HCT116 (cell line): ENCODE results near the gene HOXA13. TPM values are rescaled to one million over a fixed set of nuclear protein-coding genes. Genes with fewer than 3 reads are reported as not detected.

Source experiments
- ATAC-seq: fragments of 200-7000 bp; cut with Tn5 transposase; 2 replicates; pipeline ENCODE4 v1.9.1; 2020; ENCODE audit warnings: mild to moderate bottlenecking, moderate library complexity
- BruUV-seq: library from RNA; stranded (reverse); fragments of 400-500 nt; replicated peaks from 2 replicates; lab custom pipeline; 2021; lab: Mats Ljungman, UMichigan
- CTCF ChIA-PET: fragments of 300-600 bp; sonication (Branson Sonifier 250); formaldehyde crosslinking; loops from one replicate; lab custom pipeline; 2021; ENCODE audit warnings: antibody characterized with exemption; lab: Charles Lee
- POLR2A ChIA-PET: fragments of 300-600, 350-600 bp; sonication (Branson Sonifier 250); formaldehyde crosslinking; loops from one replicate; lab custom pipeline; 2021; ENCODE audit warnings: antibody characterized with exemption; lab: Charles Lee
- RAD21 ChIA-PET, 2 experiments: fragments of 300-600 bp; sonication (Branson Sonifier 250); formaldehyde crosslinking; loops; one replicate each; lab custom pipeline; 2023; ENCODE audit warnings: low total read pairs in 2 of 2; ENCODE audit not compliant: uncharacterized antibody in 2 of 2, unreplicated experiment in 2 of 2, low non-redundant PET in 1 of 2; lab: Charles Lee
- DNase-seq: peaks from one replicate; pipeline ENCODE4 v3.0.0-alpha.2; 2010; ENCODE audit warnings: low read depth, low spot score
- H2AFZ ChIP-seq: fragments of 200-600 bp; shearing (Covaris generic), sonication (generic); 2 replicates; pipeline ENCODE4 v1.6.1; 2017; ENCODE audit warnings: low read depth, mixed run types, mixed read lengths, antibody characterized with exemption, low read length; ENCODE audit not compliant: poor library complexity, severe bottlenecking
- H3K27ac ChIP-seq: 2 replicates; pipeline ENCODE4 v1.5.1; 2012; ENCODE audit warnings: low read depth, low read length
- H3K27me3 ChIP-seq: fragments of 200-600 bp; sonication (generic); 2 replicates; pipeline ENCODE4 v1.6.1; 2016; ENCODE audit warnings: mixed run types, low read length, mixed read lengths; ENCODE audit not compliant: insufficient read depth
- H3K36me3 ChIP-seq, 2 experiments: fragments of 200-500 bp in 1 of 2; fragments of 200-600 bp in 1 of 2; sonication (Bioruptor generic) in 1 of 2; sonication (generic) in 1 of 2; 2 replicates each; pipeline versions ENCODE4 v1.5.1 to v1.6.1; 2014 to 2016; ENCODE audit warnings: low read length in 2 of 2, inconsistent platforms in 1 of 2, mixed read lengths in 1 of 2, mixed run types in 1 of 2; ENCODE audit not compliant: insufficient read depth in 2 of 2, control insufficient read depth in 1 of 2
- H3K4me1 ChIP-seq, 2 experiments: fragments of 200-600 bp in 1 of 2; sonication (generic) in 1 of 2; 2 replicates each; pipeline versions ENCODE4 v1.5.1 to v1.6.1; 2012 to 2017; ENCODE audit warnings: low read length in 2 of 2, inconsistent platforms in 1 of 2, mild to moderate bottlenecking in 1 of 2, mixed read lengths in 1 of 2, mixed run types in 1 of 2, moderate library complexity in 1 of 2; ENCODE audit not compliant: insufficient read depth in 2 of 2, control insufficient read depth in 1 of 2
- H3K4me2 ChIP-seq: fragments of 200-600 bp; sonication (generic); 2 replicates; pipeline ENCODE4 v1.6.1; 2017; ENCODE audit warnings: mixed run types, low read length, mixed read lengths
- H3K4me3 ChIP-seq, 2 experiments: fragments of 200-600 bp in 1 of 2; sonication (generic) in 1 of 2; replicated peaks in 1 of 2; 2 replicates each; pipeline ENCODE4 v1.5.1; 2011 to 2016; ENCODE audit warnings: low read length in 2 of 2, control low read depth in 1 of 2, low read depth in 1 of 2, mild to moderate bottlenecking in 1 of 2, mixed read lengths in 1 of 2, mixed run types in 1 of 2
- H3K79me2 ChIP-seq: fragments of 200-600 bp; sonication (generic); 2 replicates; pipeline ENCODE4 v1.6.1; 2017; ENCODE audit warnings: mild to moderate bottlenecking, mixed run types, low read length, moderate library complexity, mixed read lengths; ENCODE audit not compliant: insufficient read depth
- H3K9ac ChIP-seq: fragments of 200-600 bp; sonication (generic); 2 replicates; pipeline ENCODE4 v1.6.1; 2016; ENCODE audit warnings: low read length, mixed read lengths
- H3K9me2 ChIP-seq: fragments of 200-600 bp; sonication (generic), shearing (Covaris generic); 2 replicates; pipeline ENCODE4 v1.6.1; 2017; ENCODE audit warnings: mixed run types, mild to moderate bottlenecking, moderate library complexity; ENCODE audit not compliant: insufficient read depth
- H3K9me3 ChIP-seq, 2 experiments: fragments of 200-500 bp in 1 of 2; fragments of 200-600 bp in 1 of 2; sonication (Bioruptor generic) in 1 of 2; sonication (generic) in 1 of 2; 2 replicates each; pipeline ENCODE4 v1.6.1; 2014 to 2017; ENCODE audit warnings: low read length in 2 of 2, mixed read lengths in 2 of 2, inconsistent platforms in 1 of 2, low read depth in 1 of 2, mild to moderate bottlenecking in 1 of 2, mixed run types in 1 of 2, moderate library complexity in 1 of 2; ENCODE audit not compliant: control insufficient read depth in 1 of 2, insufficient read depth in 1 of 2
- H4K20me1 ChIP-seq: fragments of 200-600 bp; sonication (generic), shearing (Covaris generic); 2 replicates; pipeline ENCODE4 v1.6.1; 2017; ENCODE audit warnings: mixed run types, mild to moderate bottlenecking, moderate library complexity; ENCODE audit not compliant: insufficient read depth
- EGR1 ChIP-seq: IDR thresholded peaks from 2 replicates; pipeline ENCODE4 v1.6.1; 2012; ENCODE audit warnings: low read depth
- ELF1 ChIP-seq: IDR thresholded peaks from 2 replicates; pipeline ENCODE4 v1.6.1; 2012; ENCODE audit warnings: low read depth, borderline replicate concordance
- EZH2 ChIP-seq: fragments of 200-600 bp; sonication (generic); IDR thresholded peaks from 2 replicates; pipeline ENCODE4 v1.6.1; 2017; ENCODE audit warnings: antibody characterized with exemption, mixed run types
- FOSL1 ChIP-seq: IDR thresholded peaks from 2 replicates; pipeline ENCODE4 v1.6.1; 2012; ENCODE audit warnings: low read depth
- RAD21 ChIP-seq: IDR thresholded peaks from 2 replicates; pipeline ENCODE4 v1.6.1; 2012; ENCODE audit warnings: low read depth, mild to moderate bottlenecking
- SRF ChIP-seq: IDR thresholded peaks from 2 replicates; pipeline ENCODE4 v1.6.1; 2012; ENCODE audit warnings: low read depth
- YY1 ChIP-seq: IDR thresholded peaks from 2 replicates; pipeline ENCODE4 v1.6.1; 2011; ENCODE audit warnings: low read length, low read depth, moderate library complexity, mild to moderate bottlenecking; ENCODE audit not compliant: insufficient replicate concordance; ENCODE audit errors: extremely low read depth
- ZBTB33 ChIP-seq: IDR thresholded peaks from 2 replicates; pipeline ENCODE4 v1.6.1; 2011; ENCODE audit warnings: mild to moderate bottlenecking, low read length, moderate library complexity; ENCODE audit not compliant: insufficient replicate concordance; ENCODE audit errors: extremely low read depth
- ZNF274 ChIP-seq: fragments of 200-500 bp; sonication (Bioruptor generic); IDR thresholded peaks from 2 replicates; pipeline ENCODE4 v1.6.1; 2014; ENCODE audit warnings: mild to moderate bottlenecking, low read depth, low read length, inconsistent platforms
- intact Hi-C: fragments of 100-400 bp; cut with micrococcal nuclease; formaldehyde crosslinking; loops from 2 replicates; pipeline ENCODE4 v1.10.0; 2022
- total RNA-seq: library from RNA; stranded (reverse); gene quantifications from one replicate; pipeline ENCODE4 v1.2.1, GENCODE V29; 2021; ENCODE audit not compliant: unreplicated experiment
- TF ChIP-seq, protein P1 (sequence below): IDR thresholded peaks from 2 replicates; pipeline ENCODE4 v1.6.1; 2012; ENCODE audit warnings: low read depth

Gene HOXA13
- total RNA-seq, 1 experiment from 2014 or later: 3.6 TPM

GRCh38 chr7:27189997-27190748 lies 9.7 kb downstream of the HOXA13 start:
- Histone ChIP-seq H3K27me3 (no peaks in the 10 kb centered on the region), H3K27ac (no peak overlapping the region), H2AFZ (no peak overlapping the region), H3K4me2 (no peak overlapping the region), H4K20me1 (no peaks in the 10 kb centered on the region), H3K9me2 (no peaks in the 10 kb centered on the region), H3K9ac (no peak overlapping the region), H3K9me3 (no peaks in the 10 kb centered on the region), H3K79me2 (no peaks in the 10 kb centered on the region), H3K4me3 (no peak overlapping the region), H3K36me3 (no peaks in the 10 kb centered on the region), H3K4me1 (peaks cover 4 to 5% of the 10 kb centered on the region in 2 experiments; a peak in 2 of 4 replicates)
- TF ChIP-seq EGR1 (no peak), YY1 (no peak), ZNF274 (no peak), EZH2 (no peak), SRF (no peak), ELF1 (no peak), FOSL1 (no peak), RAD21 (no peak), ZBTB33 (no peak)
- TF ChIP-seq, protein P1, sequence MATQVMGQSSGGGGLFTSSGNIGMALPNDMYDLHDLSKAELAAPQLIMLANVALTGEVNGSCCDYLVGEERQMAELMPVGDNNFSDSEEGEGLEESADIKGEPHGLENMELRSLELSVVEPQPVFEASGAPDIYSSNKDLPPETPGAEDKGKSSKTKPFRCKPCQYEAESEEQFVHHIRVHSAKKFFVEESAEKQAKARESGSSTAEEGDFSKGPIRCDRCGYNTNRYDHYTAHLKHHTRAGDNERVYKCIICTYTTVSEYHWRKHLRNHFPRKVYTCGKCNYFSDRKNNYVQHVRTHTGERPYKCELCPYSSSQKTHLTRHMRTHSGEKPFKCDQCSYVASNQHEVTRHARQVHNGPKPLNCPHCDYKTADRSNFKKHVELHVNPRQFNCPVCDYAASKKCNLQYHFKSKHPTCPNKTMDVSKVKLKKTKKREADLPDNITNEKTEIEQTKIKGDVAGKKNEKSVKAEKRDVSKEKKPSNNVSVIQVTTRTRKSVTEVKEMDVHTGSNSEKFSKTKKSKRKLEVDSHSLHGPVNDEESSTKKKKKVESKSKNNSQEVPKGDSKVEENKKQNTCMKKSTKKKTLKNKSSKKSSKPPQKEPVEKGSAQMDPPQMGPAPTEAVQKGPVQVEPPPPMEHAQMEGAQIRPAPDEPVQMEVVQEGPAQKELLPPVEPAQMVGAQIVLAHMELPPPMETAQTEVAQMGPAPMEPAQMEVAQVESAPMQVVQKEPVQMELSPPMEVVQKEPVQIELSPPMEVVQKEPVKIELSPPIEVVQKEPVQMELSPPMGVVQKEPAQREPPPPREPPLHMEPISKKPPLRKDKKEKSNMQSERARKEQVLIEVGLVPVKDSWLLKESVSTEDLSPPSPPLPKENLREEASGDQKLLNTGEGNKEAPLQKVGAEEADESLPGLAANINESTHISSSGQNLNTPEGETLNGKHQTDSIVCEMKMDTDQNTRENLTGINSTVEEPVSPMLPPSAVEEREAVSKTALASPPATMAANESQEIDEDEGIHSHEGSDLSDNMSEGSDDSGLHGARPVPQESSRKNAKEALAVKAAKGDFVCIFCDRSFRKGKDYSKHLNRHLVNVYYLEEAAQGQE: no peak
- ChIA-PET POLR2A (no interaction called here), RAD21 (no interaction called here), CTCF (interaction anchor here (1.5 to 2.2 kb wide), 2 partner anchors 10 to 11 kb away, joined by 3 to 9 read pairs; partner anchors contain the start of gene HOXA13)
- no peak for DNase-seq
- no peak for ATAC-seq
- intact Hi-C loops: loop anchor here (10.0 kb wide), 2 partner anchors 555 to 1435 kb away; partner anchors contain the start of gene TAX1BP1
- BruUV-seq: no TSS peak
